ENCODE measurements around the gene PNCK. TPM values are rescaled to one million over a fixed set of nuclear protein-coding genes. Genes with fewer than 3 reads are reported as not detected.

Gene PNCK
- total and polyA plus RNA-seq, 2 of the 13 experiments (the other 11 are each of a cell fraction or from before 2014, with no cell fraction given), result 33.1 TPM; not detected in 1

- TF ChIP-seq BRD4 (CRISPR knock-in tag; IDR thresholded peaks at IDR 0.05), result no peak
- no peak for TF ChIP-seq ZNF549 (CRISPR knock-in tag; IDR thresholded peaks at IDR 0.05)
- TF ChIP-seq ISX (CRISPR knock-in tag; conservative IDR thresholded peaks at IDR 0.05), result no peak
- TF ChIP-seq ZNF841 (CRISPR knock-in tag; IDR thresholded peaks at IDR 0.05; ENCODE audit: borderline replicate concordance), result no peak
- no peak for TF ChIP-seq ZNF709 (CRISPR knock-in tag; IDR thresholded peaks at IDR 0.05)
- no peak for TF ChIP-seq ARNTL (CRISPR knock-in tag; IDR thresholded peaks at IDR 0.05)
- no peak for TF ChIP-seq ZNF746 (CRISPR knock-in tag; IDR thresholded peaks at IDR 0.05)
- no peak for TF ChIP-seq SPEN (CRISPR knock-in tag; IDR thresholded peaks at IDR 0.05; ENCODE audit: low read depth)
- TF ChIP-seq ZNF773 (CRISPR knock-in tag; IDR thresholded peaks at IDR 0.05; ENCODE audit: borderline replicate concordance), result no peak
- peak; percentile 20; the same call in 1 of the 2 replicates for TF ChIP-seq SP5 (CRISPR knock-in tag; IDR thresholded peaks at IDR 0.05; ENCODE audit: borderline replicate concordance, low read depth)
- no peak for TF ChIP-seq ZNF280B (CRISPR knock-in tag; IDR thresholded peaks at IDR 0.05; ENCODE audit: borderline replicate concordance)
- 0 out of 2 replicates have a peak, but pooled peaks have one; percentile 35 for TF ChIP-seq MED1 (CRISPR knock-in tag; IDR thresholded peaks at IDR 0.05)
- no peak for TF ChIP-seq ZNF20 (CRISPR knock-in tag; IDR thresholded peaks at IDR 0.05)
- no peak for TF ChIP-seq FOXC1 (CRISPR knock-in tag; IDR thresholded peaks at IDR 0.05; ENCODE audit: borderline replicate concordance)
- no peak for TF ChIP-seq ZSCAN9 (CRISPR knock-in tag; IDR thresholded peaks at IDR 0.05; ENCODE audit: borderline replicate concordance)
- TF ChIP-seq WIZ (CRISPR knock-in tag; IDR thresholded peaks at IDR 0.05), result no peak
- TF ChIP-seq ZNF879 (CRISPR knock-in tag; IDR thresholded peaks at IDR 0.05), result no peak
- TF ChIP-seq ERF (CRISPR knock-in tag; IDR thresholded peaks at IDR 0.05), result 0 out of 2 replicates have a peak, but pooled peaks have one; percentile 18
- TF ChIP-seq ZNF225 (CRISPR knock-in tag; IDR thresholded peaks at IDR 0.05), result no peak
- TF ChIP-seq ARID4A (CRISPR knock-in tag; IDR thresholded peaks at IDR 0.05; ENCODE audit: borderline replicate concordance), result no peak
- TF ChIP-seq NFIC (IDR thresholded peaks at IDR 0.05; ENCODE audit: low read length), result no peak
- TF ChIP-seq KDM3A (CRISPR knock-in tag; IDR thresholded peaks at IDR 0.05; ENCODE audit: low read depth), result no peak
- peak; percentile 24; the same call in 1 of the 2 replicates for TF ChIP-seq TGIF2 (CRISPR knock-in tag; IDR thresholded peaks at IDR 0.05)
- TF ChIP-seq CEBPG (CRISPR knock-in tag; IDR thresholded peaks at IDR 0.05), result no peak
- no peak for TF ChIP-seq DDIT3 (CRISPR knock-in tag; IDR thresholded peaks at IDR 0.05)
These were observed 37.6 kb downstream of the PNCK start (continued) for GRCh38 chrX:153635788-153636668.

Measured in HepG2 (cell line).